ENCODE data around the gene GNAL.
"Not testable (repeated sequence)": the region's sequence is repeated elsewhere in the genome, so short reads cannot be mapped to it uniquely, and the experiment has no call there.

Gene GNAL

GRCh38 chr18:11908182-11909060 is 219.4 kb downstream of the GNAL start, which contains the start of gene MPPE1:
TSS of gene MPPE1 (minus strand) at chr18:11908317. CDS start at chr18:11897264, 11,053 bp downstream.
- Histone ChIP-seq H3K4me3 (peak within 1 kb of the TSS; percentile 97), H3K27ac (peak within 1 kb of the TSS; percentile 46), H3K9ac (ENCODE audit: insufficient read length) (peak within 1 kb of the TSS; percentile 86), H3K36me3 (ENCODE audit: insufficient read depth, low read length) (no peaks in the 10 kb centered on the region), H3K9me3 (ENCODE audit: low read depth, low read length) (no peaks in the 10 kb centered on the region)
- no peak for DNase-seq (ENCODE audit: low read depth, low spot score)
- TF ChIP-seq POLR2AphosphoS5 (IDR thresholded peaks at IDR 0.05; ENCODE audit: borderline replicate concordance, low read depth, low read length): peak; percentile 78
- TF ChIP-seq FOXP2 (optimal IDR thresholded peaks at IDR 0.05; ENCODE audit: control extremely low read depth, extremely low read length, insufficient read depth): no peak

- Histone ChIP-seq H3K9ac (ENCODE audit: insufficient read length) (peak overlapping the region; percentile 86), H3K4me3 (peak overlapping the region; percentile 97), H3K9me3 (ENCODE audit: low read depth, low read length) (no peaks in the 10 kb centered on the region), H3K36me3 (ENCODE audit: insufficient read depth, low read length) (no peaks in the 10 kb centered on the region), H3K27ac (no peak overlapping the region)
- TF ChIP-seq FOXP2 (optimal IDR thresholded peaks at IDR 0.05; ENCODE audit: control extremely low read depth, extremely low read length, insufficient read depth): no peak
- TF ChIP-seq POLR2AphosphoS5 (IDR thresholded peaks at IDR 0.05; ENCODE audit: borderline replicate concordance, low read depth, low read length): no peak
- no peak for TF ChIP-seq EZH2 (IDR thresholded peaks at IDR 0.05)
- no peak for DNase-seq (ENCODE audit: low read depth, low spot score)
These were observed 220.0 kb downstream of the GNAL start for GRCh38 chr18:11909061-11909455.

GRCh38 chr18:11909591-11910026 is 220.5 kb downstream of the GNAL start:
- TF ChIP-seq EZH2 (IDR thresholded peaks at IDR 0.05): no peak
- no peak for TF ChIP-seq FOXP2 (optimal IDR thresholded peaks at IDR 0.05; ENCODE audit: control extremely low read depth, extremely low read length, insufficient read depth)
- TF ChIP-seq POLR2AphosphoS5 (IDR thresholded peaks at IDR 0.05; ENCODE audit: borderline replicate concordance, low read depth, low read length): no peak
- no peak for DNase-seq (ENCODE audit: low read depth, low spot score)
- Histone ChIP-seq H3K27ac (no peak overlapping the region), H3K9me3 (ENCODE audit: low read depth, low read length) (no peaks in the 10 kb centered on the region), H3K4me3 (peak overlapping the region; percentile 97; the same call in 1 of the 2 replicates), H3K36me3 (ENCODE audit: insufficient read depth, low read length) (no peaks in the 10 kb centered on the region), H3K9ac (ENCODE audit: insufficient read length) (no peak overlapping the region)

GRCh38 chr18:11916880-11917279 is 227.8 kb downstream of the GNAL start:
- H3K4me3 ChIP-seq; H3K9ac ChIP-seq (ENCODE audit: insufficient read length); DNase-seq (ENCODE audit: low read depth, low spot score); H3K36me3 ChIP-seq (ENCODE audit: insufficient read depth, low read length); H3K27ac ChIP-seq; H3K9me3 ChIP-seq (ENCODE audit: low read depth, low read length): not testable (repeated sequence)

- not testable (repeated sequence) for H3K4me3 ChIP-seq; DNase-seq (ENCODE audit: low read depth, low spot score); H3K9ac ChIP-seq (ENCODE audit: insufficient read length); H3K9me3 ChIP-seq (ENCODE audit: low read depth, low read length); H3K36me3 ChIP-seq (ENCODE audit: insufficient read depth, low read length); H3K27ac ChIP-seq
These were observed 230.5 kb downstream of the GNAL start for GRCh38 chr18:11919522-11919921.

GRCh38 chr18:11923450-11923849 is 234.4 kb downstream of the GNAL start:
- no peak overlapping the region for H3K4me3 ChIP-seq
- H3K9me3 ChIP-seq (ENCODE audit: low read depth, low read length): no peaks in the 10 kb centered on the region
- TF ChIP-seq EZH2 (IDR thresholded peaks at IDR 0.05) (no peak), FOXP2 (optimal IDR thresholded peaks at IDR 0.05; ENCODE audit: control extremely low read depth, extremely low read length, insufficient read depth) (no peak), POLR2AphosphoS5 (IDR thresholded peaks at IDR 0.05; ENCODE audit: borderline replicate concordance, low read depth, low read length) (no peak)
- H3K9ac ChIP-seq (ENCODE audit: insufficient read length): no peak overlapping the region
- DNase-seq (ENCODE audit: low read depth, low spot score): no peak
- no peak overlapping the region for H3K27ac ChIP-seq
- no peaks in the 10 kb centered on the region for H3K36me3 ChIP-seq (ENCODE audit: insufficient read depth, low read length)

GRCh38 chr18:11925800-11926481 is 236.9 kb downstream of the GNAL start:
- no peak overlapping the region for H3K27ac ChIP-seq
- H3K4me3 ChIP-seq: no peak overlapping the region
- no peak overlapping the region for H3K9ac ChIP-seq (ENCODE audit: insufficient read length)
- no peaks in the 10 kb centered on the region for H3K9me3 ChIP-seq (ENCODE audit: low read depth, low read length)
- TF ChIP-seq EZH2 (IDR thresholded peaks at IDR 0.05) (no peak), FOXP2 (optimal IDR thresholded peaks at IDR 0.05; ENCODE audit: control extremely low read depth, extremely low read length, insufficient read depth) (no peak)
- no peak for DNase-seq (ENCODE audit: low read depth, low spot score)
- no peaks in the 10 kb centered on the region for H3K36me3 ChIP-seq (ENCODE audit: insufficient read depth, low read length)

- no peaks in the 10 kb centered on the region for H3K9me3 ChIP-seq (ENCODE audit: low read depth, low read length)
- no peak overlapping the region for H3K27ac ChIP-seq
- no peak for DNase-seq (ENCODE audit: low read depth, low spot score)
- TF ChIP-seq POLR2AphosphoS5 (IDR thresholded peaks at IDR 0.05; ENCODE audit: borderline replicate concordance, low read depth, low read length) (no peak), FOXP2 (optimal IDR thresholded peaks at IDR 0.05; ENCODE audit: control extremely low read depth, extremely low read length, insufficient read depth) (no peak), EZH2 (IDR thresholded peaks at IDR 0.05) (no peak)
- H3K36me3 ChIP-seq (ENCODE audit: insufficient read depth, low read length): no peaks in the 10 kb centered on the region
- H3K4me3 ChIP-seq: no peak overlapping the region
- H3K9ac ChIP-seq (ENCODE audit: insufficient read length): no peak overlapping the region
These were observed 238.4 kb downstream of the GNAL start for GRCh38 chr18:11927497-11927896.
